ENCODE results near the gene NDUFAF5.

GRCh38 chr20:13857304-13857703 is 72.5 kb downstream of the NDUFAF5 start:
- no peak for TF ChIP-seq CEBPB (IDR thresholded peaks at IDR 0.05; ENCODE audit: low read depth, low read length)
- TF ChIP-seq RFX5 (IDR thresholded peaks at IDR 0.05; ENCODE audit: borderline replicate concordance, low read depth, low read length) = no peak
- no peak for TF ChIP-seq GTF2F1 (IDR thresholded peaks at IDR 0.05; ENCODE audit: borderline replicate concordance, low read depth, low read length)
- no peak for TF ChIP-seq CTCF (IDR thresholded peaks at IDR 0.05; ENCODE audit: control extremely low read depth in 1 of 3, insufficient read depth in 1 of 3, low read depth in 1 of 3, low read length in 3 of 3)
- no peak for TF ChIP-seq USF2 (IDR thresholded peaks at IDR 0.05; ENCODE audit: low read length)
- TF ChIP-seq SP1 (IDR thresholded peaks at IDR 0.05; ENCODE audit: low read depth, low read length) = no peak
- TF ChIP-seq TEAD4 (IDR thresholded peaks at IDR 0.05; ENCODE audit: low read depth, low read length) = no peak
- TF ChIP-seq POLR2A (IDR thresholded peaks at IDR 0.05; ENCODE audit: control extremely low read depth in 1 of 2, low read depth in 2 of 2, low read length in 2 of 2) = no peak
- no peak for TF ChIP-seq CBX5 (IDR thresholded peaks at IDR 0.05; ENCODE audit: low read depth, low read length)
- no peak for TF ChIP-seq SIN3A (conservative IDR thresholded peaks at IDR 0.05 in 1 of 2, IDR thresholded peaks at IDR 0.05 in 1 of 2; ENCODE audit: low read depth in 1 of 2, low read length in 2 of 2)
- TF ChIP-seq EP300 (IDR thresholded peaks at IDR 0.05; ENCODE audit: borderline replicate concordance in 1 of 2, low read depth in 2 of 2, low read length in 2 of 2) = no peak
